ENCODE results near the gene KRT12.

DNA sequence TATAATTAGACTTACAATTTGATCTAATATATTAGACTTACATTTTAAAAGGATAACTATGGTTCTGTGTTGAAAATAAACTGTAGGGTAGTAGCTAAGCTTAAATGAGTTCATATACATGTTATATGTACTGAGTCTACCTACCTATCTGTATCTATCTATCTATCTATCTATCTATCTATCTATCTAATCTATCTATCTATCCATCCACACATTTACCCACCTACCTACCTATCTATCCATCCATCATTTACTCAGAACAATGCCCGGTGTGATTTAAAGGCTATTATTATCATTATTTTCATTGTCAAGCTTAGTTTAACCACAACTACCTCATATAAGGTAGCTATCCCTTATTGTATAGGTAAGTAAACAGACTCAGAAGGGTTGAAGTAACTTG, 51.6 kb downstream of the KRT12 start:
- TF ChIP-seq, protein P1, sequence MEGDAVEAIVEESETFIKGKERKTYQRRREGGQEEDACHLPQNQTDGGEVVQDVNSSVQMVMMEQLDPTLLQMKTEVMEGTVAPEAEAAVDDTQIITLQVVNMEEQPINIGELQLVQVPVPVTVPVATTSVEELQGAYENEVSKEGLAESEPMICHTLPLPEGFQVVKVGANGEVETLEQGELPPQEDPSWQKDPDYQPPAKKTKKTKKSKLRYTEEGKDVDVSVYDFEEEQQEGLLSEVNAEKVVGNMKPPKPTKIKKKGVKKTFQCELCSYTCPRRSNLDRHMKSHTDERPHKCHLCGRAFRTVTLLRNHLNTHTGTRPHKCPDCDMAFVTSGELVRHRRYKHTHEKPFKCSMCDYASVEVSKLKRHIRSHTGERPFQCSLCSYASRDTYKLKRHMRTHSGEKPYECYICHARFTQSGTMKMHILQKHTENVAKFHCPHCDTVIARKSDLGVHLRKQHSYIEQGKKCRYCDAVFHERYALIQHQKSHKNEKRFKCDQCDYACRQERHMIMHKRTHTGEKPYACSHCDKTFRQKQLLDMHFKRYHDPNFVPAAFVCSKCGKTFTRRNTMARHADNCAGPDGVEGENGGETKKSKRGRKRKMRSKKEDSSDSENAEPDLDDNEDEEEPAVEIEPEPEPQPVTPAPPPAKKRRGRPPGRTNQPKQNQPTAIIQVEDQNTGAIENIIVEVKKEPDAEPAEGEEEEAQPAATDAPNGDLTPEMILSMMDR (conservative IDR thresholded peaks at IDR 0.05; ENCODE audit: low read depth, low read length): no peak
- TF ChIP-seq EZH2 (IDR thresholded peaks at IDR 0.05; ENCODE audit: borderline replicate concordance, low read depth, low read length, poor library complexity, severe bottlenecking): no peak
